Endothelial cell of hepatic sinusoid (primary cell): Measurements from ENCODE around the gene HDAC11.

Source experiments
- in situ Hi-C: cut with HindIII; loops from 2 replicates; pipeline ENCODE4 v1.10.0; 2017; ENCODE audit warnings: low sequenced_read_pairs

HDAC11 gene

GRCh38 chr3:13506680-13507079 is 26.6 kb downstream of the HDAC11 start:
- in situ Hi-C loops, result no loop called here

GRCh38 chr3:13507247-13507569 is 27.1 kb downstream of the HDAC11 start:
- in situ Hi-C loops, result no loop called here

- in situ Hi-C loops, result no loop called here
Observed at GRCh38 chr3:13507570-13508339, 27.6 kb downstream of the HDAC11 start.

- in situ Hi-C loops, result no loop called here
Observed at GRCh38 chr3:13508496-13508895, 28.4 kb downstream of the HDAC11 start.

- in situ Hi-C loops, result no loop called here
Observed at GRCh38 chr3:13509059-13509815, 29.1 kb downstream of the HDAC11 start.

GRCh38 chr3:13509816-13510192 is 29.7 kb downstream of the HDAC11 start:
- in situ Hi-C loops, result no loop called here

- in situ Hi-C loops, result no loop called here
Observed at GRCh38 chr3:13512451-13512850, 32.3 kb downstream of the HDAC11 start.

GRCh38 chr3:13513051-13513912 is 33.2 kb downstream of the HDAC11 start:
- in situ Hi-C loops, result no loop called here

GRCh38 chr3:13513913-13514517 is 33.9 kb downstream of the HDAC11 start:
- in situ Hi-C loops, result no loop called here

- in situ Hi-C loops, result loop anchor here (5.0 kb wide), 2 partner anchors 87 to 127 kb away; no protein-coding TSS in a partner anchor
Observed at GRCh38 chr3:13514639-13515435, 34.7 kb downstream of the HDAC11 start.

- in situ Hi-C loops, result loop anchor here (5.0 kb wide), 2 partner anchors 86 to 126 kb away; no protein-coding TSS in a partner anchor
Observed at GRCh38 chr3:13515786-13516759, 36.0 kb downstream of the HDAC11 start.

- in situ Hi-C loops, result loop anchor here (5.0 kb wide), 2 partner anchors 86 to 126 kb away; no protein-coding TSS in a partner anchor
Observed at GRCh38 chr3:13516760-13517135, 36.6 kb downstream of the HDAC11 start.

- in situ Hi-C loops, result loop anchor here (5.0 kb wide), 2 partner anchors 85 to 125 kb away; no protein-coding TSS in a partner anchor
Observed at GRCh38 chr3:13517253-13517977, 37.3 kb downstream of the HDAC11 start.

GRCh38 chr3:13518516-13518953 is 38.4 kb downstream of the HDAC11 start:
- in situ Hi-C loops, result loop anchor here (5.0 kb wide), 2 partner anchors 84 to 124 kb away; no protein-coding TSS in a partner anchor

- in situ Hi-C loops, result loop anchor here (5.0 kb wide), 2 partner anchors 83 to 123 kb away; no protein-coding TSS in a partner anchor
Observed at GRCh38 chr3:13519006-13519791, 39.1 kb downstream of the HDAC11 start.

- in situ Hi-C loops, result no loop called here
Observed at GRCh38 chr3:13520326-13520880, 40.3 kb downstream of the HDAC11 start.

- in situ Hi-C loops, result no loop called here
Observed at GRCh38 chr3:13521309-13521708, 41.2 kb downstream of the HDAC11 start.
